Measurements from ENCODE around the gene NCOA3.

NCOA3 gene

GRCh38 chr20:47648943-47649342 lies 147.3 kb downstream of the NCOA3 start:
- DNase-seq: no peak

- DNase-seq: no peak
These were observed 150.6 kb downstream of the NCOA3 start for GRCh38 chr20:47652301-47652700.

- DNase-seq: no peak
These were observed 151.1 kb downstream of the NCOA3 start for GRCh38 chr20:47652794-47653193.

GRCh38 chr20:47653869-47654268 lies 152.2 kb downstream of the NCOA3 start:
- DNase-seq: no peak

GRCh38 chr20:47654370-47654769 lies 152.7 kb downstream of the NCOA3 start:
- no peak for DNase-seq

GRCh38 chr20:47655635-47656034 lies 153.9 kb downstream of the NCOA3 start:
- no peak for DNase-seq

- no peak for DNase-seq
These were observed 154.6 kb downstream of the NCOA3 start for GRCh38 chr20:47656318-47656717.

- DNase-seq: no peak
These were observed 158.4 kb downstream of the NCOA3 start for GRCh38 chr20:47659904-47660601.

- no peak for DNase-seq
These were observed 158.9 kb downstream of the NCOA3 start for GRCh38 chr20:47660602-47660905.

GRCh38 chr20:47660983-47661700 lies 159.5 kb downstream of the NCOA3 start:
- no peak for DNase-seq

- DNase-seq: no peak
These were observed 160.0 kb downstream of the NCOA3 start for GRCh38 chr20:47661714-47662113.

- DNase-seq: no peak
These were observed 161.0 kb downstream of the NCOA3 start for GRCh38 chr20:47662483-47663353.

GRCh38 chr20:47663354-47664067 lies 161.8 kb downstream of the NCOA3 start:
- DNase-seq: peak; percentile 29

- DNase-seq: no peak
These were observed 162.4 kb downstream of the NCOA3 start for GRCh38 chr20:47664068-47664437.

- DNase-seq: no peak
These were observed 163.1 kb downstream of the NCOA3 start for GRCh38 chr20:47664744-47665143.

GRCh38 chr20:47665221-47665991 lies 163.7 kb downstream of the NCOA3 start:
- no peak for DNase-seq

GRCh38 chr20:47666304-47666703 lies 164.6 kb downstream of the NCOA3 start:
- no peak for DNase-seq

GRCh38 chr20:47667086-47667485 lies 165.4 kb downstream of the NCOA3 start:
- DNase-seq: no peak

- DNase-seq: no peak
These were observed 166.0 kb downstream of the NCOA3 start for GRCh38 chr20:47667531-47668312.

- no peak for DNase-seq
These were observed 166.8 kb downstream of the NCOA3 start for GRCh38 chr20:47668313-47669151.

GRCh38 chr20:47669152-47669425 lies 167.4 kb downstream of the NCOA3 start:
- no peak for DNase-seq
